ENCODE data around the gene VSX2. TPM values are rescaled to one million over a fixed set of nuclear protein-coding genes. Genes with fewer than 3 reads are reported as not detected.
A peak's percentile ranks its signal among the peaks of the same experiment; 100 is the strongest.

The VSX2 gene
- total RNA-seq, 8 experiments from 2014 or later = 0.10 to 27.9 (median 9.5) TPM; not detected in 2

- WGBS, 10 experiments = 26 to 100% (median 68%) methylated on average over 2 to 12 of the region's 12 CpGs
- no peak for ATAC-seq (replicated peaks in 6 of 8)
- in situ Hi-C loops (cut with MboI; ENCODE audit: low pct_unique_long_range_greater_than_20kb in 2 of 9, low sequenced_read_pairs in 9 of 9, unreplicated experiment in 9 of 9) = loop anchor here in 4 of 9 experiments (10.0 to 25.0 kb wide), 2 partner anchors 135 to 137 kb away; no protein-coding TSS in a partner anchor
- H3K4me1 ChIP-seq (replicated peaks in 1 of 2) = peaks cover 0 to 19% of the 10 kb centered on the region in 2 donors
- no peak overlapping the region for H3K27ac ChIP-seq
- H3K4me3 ChIP-seq = no peak overlapping the region
These were observed 10.5 kb downstream of the VSX2 start for GRCh38 chr14:74249433-74250375.

GRCh38 chr14:74255281-74255680 is 16.0 kb downstream of the VSX2 start:
- ATAC-seq (replicated peaks in 6 of 8) = no peak
- in situ Hi-C loops (cut with MboI; ENCODE audit: low pct_unique_long_range_greater_than_20kb in 2 of 9, low sequenced_read_pairs in 9 of 9, unreplicated experiment in 9 of 9) = loop anchor here in 3 of 9 experiments (10.0 to 25.0 kb wide), 2 partner anchors 140 to 143 kb away; no protein-coding TSS in a partner anchor
- WGBS, 10 experiments = 38 to 100% (median 55%) methylated on average over 1 to 3 of the region's 3 CpGs; no CpG with 5 or more reads in 1 of the 10 experiments
- peaks cover 14 to 17% of the 10 kb centered on the region in 2 donors for H3K4me1 ChIP-seq (replicated peaks in 1 of 2)
- no peak overlapping the region for H3K27ac ChIP-seq
- H3K4me3 ChIP-seq = no peak overlapping the region

- WGBS, 10 experiments = 0 to 42% (median 27%) methylated on average over 1 to 17 of the region's 68 CpGs; no CpG with 5 or more reads in 5 of the 10 experiments
- peak overlapping the region in 1 of 2 donors; percentile 78 for H3K27ac ChIP-seq
- ATAC-seq (replicated peaks in 6 of 8) = peak; percentile 76 to 90 (median 81)
- H3K4me1 ChIP-seq (replicated peaks in 1 of 2) = peaks cover 14% of the 10 kb centered on the region in 2 donors
- peak overlapping the region; percentile 23 to 41 (median 32) for H3K4me3 ChIP-seq
- in situ Hi-C loops (cut with MboI; ENCODE audit: low pct_unique_long_range_greater_than_20kb in 2 of 9, low sequenced_read_pairs in 9 of 9, unreplicated experiment in 9 of 9) = loop anchor here in 3 of 9 experiments (10.0 to 25.0 kb wide), 2 partner anchors 143 to 145 kb away; no protein-coding TSS in a partner anchor
These were observed 18.1 kb downstream of the VSX2 start for GRCh38 chr14:74257078-74257940.

- peak; percentile 14 to 73 (median 64) for ATAC-seq (replicated peaks in 6 of 8)
- in situ Hi-C loops (cut with MboI; ENCODE audit: low pct_unique_long_range_greater_than_20kb in 2 of 9, low sequenced_read_pairs in 9 of 9, unreplicated experiment in 9 of 9) = loop anchor here in 3 of 9 experiments (10.0 to 25.0 kb wide), 2 partner anchors 143 to 146 kb away; no protein-coding TSS in a partner anchor
- Histone ChIP-seq H3K27ac (peak overlapping the region; percentile 76 to 78), H3K4me3 (peak overlapping the region; percentile 23 to 41 (median 32)), H3K4me1 (replicated peaks in 1 of 2) (peaks cover 14% of the 10 kb centered on the region in 2 donors)
- 0 to 7% (median 0%) methylated on average over 1 to 13 of the region's 56 CpGs; no CpG with 5 or more reads in 5 of the 10 experiments for WGBS, 10 experiments
These were observed 18.9 kb downstream of the VSX2 start for GRCh38 chr14:74257941-74258763.

GRCh38 chr14:74258764-74259035 is 19.5 kb downstream of the VSX2 start:
- peak overlapping the region; percentile 76 to 78 for H3K27ac ChIP-seq
- in situ Hi-C loops (cut with MboI; ENCODE audit: low pct_unique_long_range_greater_than_20kb in 2 of 9, low sequenced_read_pairs in 9 of 9, unreplicated experiment in 9 of 9) = loop anchor here in 3 of 9 experiments (10.0 to 25.0 kb wide), 2 partner anchors 144 to 146 kb away; no protein-coding TSS in a partner anchor
- ATAC-seq (replicated peaks in 6 of 8) = no peak
- peaks cover 19 to 20% of the 10 kb centered on the region in 2 donors for H3K4me1 ChIP-seq (replicated peaks in 1 of 2)
- WGBS, 10 experiments = 40 to 80% (median 67%) methylated on average over 1 to 3 of the region's 3 CpGs; no CpG with 5 or more reads in 7 of the 10 experiments
- H3K4me3 ChIP-seq = no peak overlapping the region

- peak overlapping the region in 1 of 2 donors; percentile 76 for H3K27ac ChIP-seq
- in situ Hi-C loops (cut with MboI; ENCODE audit: low pct_unique_long_range_greater_than_20kb in 2 of 9, low sequenced_read_pairs in 9 of 9, unreplicated experiment in 9 of 9) = loop anchor here in 3 of 9 experiments (10.0 to 25.0 kb wide), 2 partner anchors 145 to 147 kb away; no protein-coding TSS in a partner anchor
- 80 to 97% (median 91%) methylated on average over 1 to 10 of the region's 12 CpGs; no CpG with 5 or more reads in 7 of the 10 experiments for WGBS, 10 experiments
- peaks cover 27 to 28% of the 10 kb centered on the region in 2 donors for H3K4me1 ChIP-seq (replicated peaks in 1 of 2)
- H3K4me3 ChIP-seq = no peak overlapping the region
- no peak for ATAC-seq (replicated peaks in 6 of 8)
These were observed 20.3 kb downstream of the VSX2 start for GRCh38 chr14:74259513-74259912.

- no peak for ATAC-seq (replicated peaks in 6 of 8)
These were observed 21.4 kb downstream of the VSX2 start for GRCh38 chr14:74260525-74261233.

GRCh38 chr14:74261288-74261687 is 22.0 kb downstream of the VSX2 start:
- peak in 2 of 8 experiments; percentile 11 to 49 for ATAC-seq (replicated peaks in 6 of 8)
- peaks cover 43 to 46% of the 10 kb centered on the region in 2 donors for H3K4me1 ChIP-seq (replicated peaks in 1 of 2)
- H3K4me3 ChIP-seq = no peak overlapping the region
- in situ Hi-C loops (cut with MboI; ENCODE audit: low pct_unique_long_range_greater_than_20kb in 2 of 9, low sequenced_read_pairs in 9 of 9, unreplicated experiment in 9 of 9) = loop anchor here in 2 of 9 experiments (25.0 kb wide), 1 partner anchor 149 kb away; no protein-coding TSS in a partner anchor
- H3K27ac ChIP-seq = no peak overlapping the region
- WGBS, 10 experiments = 43 to 84% (median 80%) methylated on average over 1 to 3 of the region's 4 CpGs; no CpG with 5 or more reads in 5 of the 10 experiments

More at GRCh38 chr14:74260525-74261233, 21.4 kb downstream of the VSX2 start:
- peaks cover 38 to 40% of the 10 kb centered on the region in 2 donors for H3K4me1 ChIP-seq (replicated peaks in 1 of 2)
- no peak overlapping the region for H3K27ac ChIP-seq
- in situ Hi-C loops (cut with MboI; ENCODE audit: low pct_unique_long_range_greater_than_20kb in 2 of 9, low sequenced_read_pairs in 9 of 9, unreplicated experiment in 9 of 9) = loop anchor here in 2 of 9 experiments (25.0 kb wide), 1 partner anchor 148 kb away; no protein-coding TSS in a partner anchor
- no peak overlapping the region for H3K4me3 ChIP-seq
- 40 to 100% (median 83%) methylated on average over 1 to 10 of the region's 29 CpGs; no CpG with 5 or more reads in 1 of the 10 experiments for WGBS, 10 experiments

GRCh38 chr14:74262076-74262475 is 22.8 kb downstream of the VSX2 start:
- H3K4me1 ChIP-seq (replicated peaks in 1 of 2) = peaks cover 43% of the 10 kb centered on the region in 2 donors
- WGBS, 10 experiments = 77 to 100% (median 97%) methylated on average over 1 to 5 of the region's 9 CpGs; no CpG with 5 or more reads in 2 of the 10 experiments
- in situ Hi-C loops (cut with MboI; ENCODE audit: low pct_unique_long_range_greater_than_20kb in 2 of 9, low sequenced_read_pairs in 9 of 9, unreplicated experiment in 9 of 9) = loop anchor here in 2 of 9 experiments (25.0 kb wide), 1 partner anchor 150 kb away; no protein-coding TSS in a partner anchor
- H3K4me3 ChIP-seq = no peak overlapping the region
- H3K27ac ChIP-seq = no peak overlapping the region
- ATAC-seq (replicated peaks in 6 of 8) = no peak

GRCh38 chr14:74263181-74263580 is 23.9 kb downstream of the VSX2 start:
- ATAC-seq (replicated peaks in 6 of 8) = no peak
- Histone ChIP-seq H3K4me3 (no peak overlapping the region), H3K4me1 (replicated peaks in 1 of 2) (peaks cover 51 to 52% of the 10 kb centered on the region in 2 donors), H3K27ac (peak overlapping the region in 1 of 2 donors; percentile 27)
- WGBS, 10 experiments = 7 to 100% (median 65%) methylated on average over 1 to 7 of the region's 9 CpGs
- in situ Hi-C loops (cut with MboI; ENCODE audit: low pct_unique_long_range_greater_than_20kb in 2 of 9, low sequenced_read_pairs in 9 of 9, unreplicated experiment in 9 of 9) = loop anchor here in 2 of 9 experiments (25.0 kb wide), 1 partner anchor 151 kb away; no protein-coding TSS in a partner anchor

GRCh38 chr14:74263921-74264320 is 24.7 kb downstream of the VSX2 start:
- ATAC-seq (replicated peaks in 6 of 8) = peak in 4 of 8 experiments; percentile 26 to 66 (median 56)
- 0 to 100% (median 53%) methylated on average over 1 to 3 of the region's 5 CpGs; no CpG with 5 or more reads in 4 of the 10 experiments for WGBS, 10 experiments
- in situ Hi-C loops (cut with MboI; ENCODE audit: low pct_unique_long_range_greater_than_20kb in 2 of 9, low sequenced_read_pairs in 9 of 9, unreplicated experiment in 9 of 9) = loop anchor here in 2 of 9 experiments (25.0 kb wide), 1 partner anchor 152 kb away; no protein-coding TSS in a partner anchor

More at GRCh38 chr14:74263921-74264320, 24.7 kb downstream of the VSX2 start:
- Histone ChIP-seq H3K4me1 (replicated peaks in 1 of 2) (peaks cover 45% of the 10 kb centered on the region in 2 donors), H3K27ac (peak overlapping the region; percentile 27 to 42), H3K4me3 (no peak overlapping the region)

Measured in motor neuron (in vitro differentiated cells).